Measurements from ENCODE around the gene CNST. TPM values are rescaled to one million over a fixed set of nuclear protein-coding genes. Genes with fewer than 3 reads are reported as not detected.
A peak's percentile ranks its signal among the peaks of the same experiment; 100 is the strongest.

The CNST gene
- polyA plus RNA-seq, 1 donor = 16.1 TPM

DNA sequence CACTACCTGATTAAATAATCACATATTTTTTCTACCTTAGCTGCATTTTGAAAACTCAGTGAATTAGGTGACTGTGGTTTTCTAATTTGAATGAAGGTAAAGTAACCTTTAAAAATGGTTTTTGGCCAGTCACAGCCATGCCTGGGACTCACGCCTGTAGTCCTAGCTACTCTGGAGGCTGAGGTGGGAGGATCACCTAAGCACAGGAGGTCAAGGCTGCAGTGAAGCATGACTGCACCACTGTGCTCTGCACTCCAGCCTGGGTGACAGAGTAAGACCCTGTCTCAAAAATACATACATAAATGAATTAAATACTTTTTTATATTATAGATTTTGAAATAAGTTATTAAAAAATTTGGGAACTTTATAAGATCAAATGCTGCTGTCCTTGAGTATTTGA lies 5.7 kb downstream of the CNST start:
- H3K4me1 ChIP-seq (ENCODE audit: control insufficient read depth, insufficient read depth, low read length) = no peaks in the 10 kb centered on the region
- H3K4me3 ChIP-seq (ENCODE audit: low read length) = no peak overlapping the region
- WGBS (ENCODE audit: insufficient coverage, low lambda C conversion rate) = no CpG with 5 or more reads among the region's 1 CpG
- no peak for DNase-seq
- no peaks in the 10 kb centered on the region for H3K9me3 ChIP-seq (ENCODE audit: control insufficient read depth, low read depth, low read length)
- H3K27ac ChIP-seq (ENCODE audit: low read length) = no peak overlapping the region
- no peaks in the 10 kb centered on the region for H3K36me3 ChIP-seq (ENCODE audit: control insufficient read depth, insufficient read depth, low read length)
- no peaks in the 10 kb centered on the region for H3K27me3 ChIP-seq (ENCODE audit: control insufficient read depth, insufficient read depth, low read length)

DNA sequence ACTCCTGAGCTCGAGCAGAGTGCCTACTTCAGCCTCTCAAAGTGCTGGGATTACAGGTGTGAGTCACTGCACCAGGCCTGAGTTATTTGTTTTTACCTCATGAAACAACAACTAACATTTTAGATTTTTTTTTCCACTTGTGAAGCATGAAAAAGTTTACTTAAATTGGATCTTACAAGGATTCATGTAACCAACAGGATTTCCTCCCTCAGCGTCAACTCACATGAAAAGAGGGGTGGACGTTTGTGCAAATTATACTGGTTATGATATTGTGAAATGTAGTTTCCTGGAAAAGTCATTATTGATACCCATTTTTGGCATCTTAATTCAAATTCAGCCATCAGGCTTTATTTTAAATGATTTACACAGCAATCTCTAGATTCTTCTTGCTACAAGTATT lies 6.5 kb downstream of the CNST start:
- Histone ChIP-seq H3K9me3 (ENCODE audit: control insufficient read depth, low read depth, low read length) (no peaks in the 10 kb centered on the region), H3K4me1 (ENCODE audit: control insufficient read depth, insufficient read depth, low read length) (no peaks in the 10 kb centered on the region), H3K4me3 (ENCODE audit: low read length) (no peak overlapping the region), H3K27me3 (ENCODE audit: control insufficient read depth, insufficient read depth, low read length) (no peaks in the 10 kb centered on the region), H3K36me3 (ENCODE audit: control insufficient read depth, insufficient read depth, low read length) (no peaks in the 10 kb centered on the region), H3K27ac (ENCODE audit: low read length) (no peak overlapping the region)
- no peak for DNase-seq
- WGBS (ENCODE audit: insufficient coverage, low lambda C conversion rate) = no CpG with 5 or more reads among the region's 3 CpGs

DNA sequence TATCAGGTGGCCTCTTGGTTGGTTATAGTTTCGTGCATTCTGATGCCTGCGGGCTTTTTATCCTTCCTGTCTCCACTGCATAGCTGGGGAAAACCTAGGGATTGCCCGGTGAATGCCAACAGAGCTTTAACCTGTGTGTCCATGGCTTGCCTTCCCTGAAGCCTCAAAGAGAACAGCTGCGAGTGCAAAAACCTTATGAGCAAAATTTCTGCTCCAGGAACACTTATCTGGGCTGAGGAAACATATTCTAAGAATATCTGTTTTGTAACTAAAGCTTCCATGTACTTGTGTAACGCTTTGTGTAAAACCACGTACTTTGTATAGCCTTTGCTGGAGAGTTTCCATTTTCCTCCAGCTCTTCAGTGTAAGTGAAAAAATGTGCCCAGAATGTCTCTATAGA lies 7.2 kb downstream of the CNST start:
- no peaks in the 10 kb centered on the region for H3K4me1 ChIP-seq (ENCODE audit: control insufficient read depth, insufficient read depth, low read length)
- no peaks in the 10 kb centered on the region for H3K36me3 ChIP-seq (ENCODE audit: control insufficient read depth, insufficient read depth, low read length)
- no peaks in the 10 kb centered on the region for H3K27me3 ChIP-seq (ENCODE audit: control insufficient read depth, insufficient read depth, low read length)
- no peak overlapping the region for H3K4me3 ChIP-seq (ENCODE audit: low read length)
- H3K27ac ChIP-seq (ENCODE audit: low read length) = no peak overlapping the region
- WGBS (ENCODE audit: insufficient coverage, low lambda C conversion rate) = 100% methylated on average over 2 of the region's 6 CpGs
- DNase-seq = no peak
- no peaks in the 10 kb centered on the region for H3K9me3 ChIP-seq (ENCODE audit: control insufficient read depth, low read depth, low read length)

DNA sequence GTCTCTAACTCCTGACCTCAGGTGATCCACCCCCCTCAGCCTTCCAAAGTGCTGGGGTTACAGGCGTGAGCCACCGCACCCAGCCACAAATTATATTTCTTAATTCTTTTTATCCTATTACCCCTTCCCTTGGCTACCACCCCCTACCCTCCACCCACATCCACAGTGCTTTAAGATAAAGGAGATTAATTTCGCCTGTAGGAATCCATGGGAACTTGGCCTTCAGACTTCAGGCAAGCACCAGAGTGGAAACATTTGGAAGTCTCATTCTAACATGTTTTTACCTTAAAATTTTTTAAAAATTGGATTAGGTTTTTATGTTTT lies 10.4 kb downstream of the CNST start:
- Histone ChIP-seq H3K27ac (ENCODE audit: low read length) (no peak overlapping the region), H3K4me3 (ENCODE audit: low read length) (no peak overlapping the region), H3K4me1 (ENCODE audit: control insufficient read depth, insufficient read depth, low read length) (no peaks in the 10 kb centered on the region), H3K9me3 (ENCODE audit: control insufficient read depth, low read depth, low read length) (no peaks in the 10 kb centered on the region), H3K27me3 (ENCODE audit: control insufficient read depth, insufficient read depth, low read length) (no peaks in the 10 kb centered on the region), H3K36me3 (ENCODE audit: control insufficient read depth, insufficient read depth, low read length) (no peaks in the 10 kb centered on the region)
- no peak for DNase-seq
- WGBS (ENCODE audit: insufficient coverage, low lambda C conversion rate) = 100% methylated on average over 1 of the region's 3 CpGs

DNA sequence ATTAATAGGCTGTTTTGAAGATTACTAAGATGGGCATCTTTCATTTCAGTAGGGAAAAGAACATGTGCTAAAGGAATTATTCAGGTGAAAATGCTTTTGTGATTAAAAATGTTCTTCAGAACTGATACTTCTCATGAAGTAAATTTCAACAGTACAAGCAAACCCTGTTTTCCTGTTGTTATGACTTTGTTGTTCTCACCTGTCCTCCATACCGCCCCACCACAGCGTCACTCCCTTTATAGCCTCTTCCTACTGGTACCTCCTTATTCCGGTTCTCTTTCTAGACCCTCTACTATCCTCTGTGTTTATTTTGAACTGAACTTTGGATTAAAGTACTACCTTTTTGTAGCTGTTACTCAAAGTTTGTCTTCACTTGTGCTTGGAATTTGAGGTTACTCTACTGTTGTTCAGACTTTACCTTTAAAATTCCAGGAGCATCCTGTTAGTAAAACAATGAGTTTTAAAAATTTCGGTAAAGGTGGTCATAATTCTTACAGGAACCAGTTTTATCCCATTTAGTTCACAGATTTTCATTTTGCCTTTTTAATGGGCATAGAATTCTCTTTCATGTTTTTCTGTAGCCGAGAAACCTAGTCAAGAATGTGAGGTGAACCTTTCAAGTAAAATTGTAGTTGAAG lies 10.9 kb downstream of the CNST start:
- Histone ChIP-seq H3K4me3 (ENCODE audit: low read length) (no peak overlapping the region), H3K36me3 (ENCODE audit: control insufficient read depth, insufficient read depth, low read length) (no peaks in the 10 kb centered on the region), H3K9me3 (ENCODE audit: control insufficient read depth, low read depth, low read length) (no peaks in the 10 kb centered on the region), H3K27ac (ENCODE audit: low read length) (no peak overlapping the region), H3K27me3 (ENCODE audit: control insufficient read depth, insufficient read depth, low read length) (no peaks in the 10 kb centered on the region), H3K4me1 (ENCODE audit: control insufficient read depth, insufficient read depth, low read length) (peaks cover 3% of the 10 kb centered on the region)
- no peak for DNase-seq
- 67% methylated on average over 3 of the region's 5 CpGs for WGBS (ENCODE audit: insufficient coverage, low lambda C conversion rate)

DNA sequence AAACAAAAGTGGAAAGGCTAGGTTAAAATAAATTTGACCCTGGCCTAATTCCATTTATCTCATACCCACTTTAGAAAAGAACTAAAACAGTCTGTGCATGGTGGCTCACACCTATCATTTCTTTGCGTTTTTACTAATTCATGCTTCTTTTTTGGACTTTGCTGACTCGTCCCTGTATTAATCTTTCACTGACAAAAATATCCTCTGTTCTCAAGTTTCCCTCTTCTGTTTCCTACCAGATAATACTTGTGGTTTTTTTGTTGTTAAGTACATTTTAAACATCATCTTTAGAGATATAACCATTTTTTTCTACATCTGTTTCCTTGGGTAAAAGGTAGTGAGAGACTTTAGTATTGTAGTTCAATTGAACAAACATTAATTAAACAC lies 11.5 kb downstream of the CNST start:
- no peaks in the 10 kb centered on the region for H3K36me3 ChIP-seq (ENCODE audit: control insufficient read depth, insufficient read depth, low read length)
- DNase-seq = no peak
- no peaks in the 10 kb centered on the region for H3K27me3 ChIP-seq (ENCODE audit: control insufficient read depth, insufficient read depth, low read length)
- no peaks in the 10 kb centered on the region for H3K9me3 ChIP-seq (ENCODE audit: control insufficient read depth, low read depth, low read length)
- no peak overlapping the region for H3K27ac ChIP-seq (ENCODE audit: low read length)
- no peak overlapping the region for H3K4me3 ChIP-seq (ENCODE audit: low read length)
- 94% methylated on average over 2 of the region's 2 CpGs for WGBS (ENCODE audit: insufficient coverage, low lambda C conversion rate)
- H3K4me1 ChIP-seq (ENCODE audit: control insufficient read depth, insufficient read depth, low read length) = peaks cover 5% of the 10 kb centered on the region

DNA sequence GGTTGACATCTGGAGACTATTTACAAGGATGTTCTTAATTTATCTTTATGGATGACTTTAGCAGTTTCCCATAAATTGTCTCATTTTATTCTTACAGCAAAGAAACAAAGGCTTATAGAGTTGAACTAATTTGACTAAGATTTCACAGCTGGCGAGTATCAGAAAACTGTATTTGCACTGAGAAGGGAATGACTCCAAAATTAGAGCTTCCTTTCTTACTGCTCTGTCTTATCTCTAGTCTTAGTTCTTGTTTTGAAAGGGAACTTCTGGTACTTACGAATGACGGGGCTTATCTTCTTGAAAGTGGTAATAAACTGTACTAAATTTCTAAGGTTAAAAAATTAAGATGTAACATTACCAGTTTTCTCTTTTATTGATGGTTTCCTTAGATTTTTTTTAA lies 13.6 kb downstream of the CNST start:
- H3K27ac ChIP-seq (ENCODE audit: low read length) = no peak overlapping the region
- no peak for DNase-seq
- no CpG with 5 or more reads among the region's 3 CpGs for WGBS (ENCODE audit: insufficient coverage, low lambda C conversion rate)
- no peaks in the 10 kb centered on the region for H3K27me3 ChIP-seq (ENCODE audit: control insufficient read depth, insufficient read depth, low read length)
- H3K4me1 ChIP-seq (ENCODE audit: control insufficient read depth, insufficient read depth, low read length) = peaks cover 11% of the 10 kb centered on the region
- no peak overlapping the region for H3K4me3 ChIP-seq (ENCODE audit: low read length)
- no peaks in the 10 kb centered on the region for H3K9me3 ChIP-seq (ENCODE audit: control insufficient read depth, low read depth, low read length)
- no peaks in the 10 kb centered on the region for H3K36me3 ChIP-seq (ENCODE audit: control insufficient read depth, insufficient read depth, low read length)

DNA sequence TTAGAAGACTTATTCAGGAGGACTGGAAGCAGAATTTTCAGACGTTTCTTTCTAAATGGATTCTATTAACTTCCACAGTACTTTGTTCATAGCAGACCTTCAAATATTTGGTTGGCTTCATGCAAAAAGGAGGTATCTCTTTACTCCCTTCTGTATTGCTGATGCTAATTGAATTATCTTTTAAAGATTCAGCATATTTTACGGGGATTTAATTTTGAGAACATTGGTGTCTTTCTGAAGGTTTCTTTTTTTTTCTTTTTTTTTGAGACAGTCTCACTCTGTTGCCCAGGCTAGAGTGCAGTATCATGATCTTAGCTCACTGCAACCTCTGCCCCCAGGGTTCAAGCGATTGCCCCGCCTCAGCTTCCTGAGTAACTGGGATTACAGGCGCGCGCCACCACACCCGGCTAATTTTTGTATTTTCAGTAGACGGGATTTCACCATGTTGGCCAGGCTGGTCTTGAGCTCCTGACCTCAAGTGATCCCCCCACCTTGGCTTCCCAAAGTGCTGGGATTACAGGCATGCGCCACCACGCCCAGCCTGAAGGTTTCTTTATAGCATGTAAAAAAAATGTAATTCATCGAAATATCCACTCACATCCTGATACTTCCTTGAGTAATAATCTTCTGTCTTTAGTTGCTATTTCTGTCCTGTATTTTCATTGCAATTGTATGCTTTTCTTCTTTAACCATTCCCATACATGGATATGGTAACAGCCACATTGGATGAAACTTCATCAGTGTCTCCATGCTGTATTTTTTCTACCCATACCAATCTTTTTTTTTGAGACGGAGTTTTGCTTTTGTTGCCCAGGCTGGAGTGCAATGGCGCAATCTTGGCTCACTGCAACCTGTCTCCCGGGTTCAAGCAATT lies 14.5 kb downstream of the CNST start:
- no peak for DNase-seq
- Histone ChIP-seq H3K4me3 (ENCODE audit: low read length) (no peak overlapping the region), H3K27ac (ENCODE audit: low read length) (no peak overlapping the region), H3K36me3 (ENCODE audit: control insufficient read depth, insufficient read depth, low read length) (no peaks in the 10 kb centered on the region), H3K9me3 (ENCODE audit: control insufficient read depth, low read depth, low read length) (no peaks in the 10 kb centered on the region), H3K27me3 (ENCODE audit: control insufficient read depth, insufficient read depth, low read length) (no peaks in the 10 kb centered on the region), H3K4me1 (ENCODE audit: control insufficient read depth, insufficient read depth, low read length) (peaks cover 11% of the 10 kb centered on the region)
- WGBS (ENCODE audit: insufficient coverage, low lambda C conversion rate) = 100% methylated on average over 4 of the region's 15 CpGs

DNA sequence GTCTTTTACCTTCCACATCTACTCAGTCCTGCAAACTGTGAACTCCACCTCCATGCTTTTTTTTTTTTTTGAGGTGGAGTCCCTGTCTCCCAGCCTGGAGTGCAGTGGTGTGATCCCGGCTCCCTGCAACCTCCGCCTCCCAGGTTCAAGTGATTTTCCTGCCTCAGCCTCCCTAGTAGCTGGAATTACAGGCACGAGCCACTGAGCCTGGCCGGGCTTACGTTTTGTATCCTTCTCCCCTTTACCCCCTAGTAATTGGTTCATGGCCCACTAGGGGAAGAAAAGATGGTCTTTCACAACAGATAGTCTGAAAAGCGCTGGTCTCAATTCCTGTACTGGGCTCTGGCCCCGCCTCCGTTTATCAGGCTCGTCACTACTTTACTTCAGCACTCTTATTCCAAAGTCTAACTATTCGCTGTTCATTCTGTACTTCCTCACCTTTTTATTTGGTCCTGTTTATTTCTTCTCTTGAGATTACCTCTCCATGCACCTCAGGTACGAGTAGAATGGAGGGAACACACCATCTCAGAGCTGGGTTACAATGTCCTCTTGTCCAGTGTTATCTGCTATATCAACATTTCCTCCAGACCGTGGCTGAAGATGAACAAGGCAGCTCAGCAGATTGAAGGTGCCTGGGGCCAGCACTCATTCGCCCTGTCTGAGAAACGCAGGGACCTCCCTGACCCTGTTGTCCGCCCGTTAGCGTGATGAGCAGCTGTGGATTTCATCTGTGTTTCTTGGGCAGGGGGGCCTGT lies 16.2 kb downstream of the CNST start:
- peak overlapping the region; percentile 16 for H3K4me3 ChIP-seq (ENCODE audit: low read length)

DNA sequence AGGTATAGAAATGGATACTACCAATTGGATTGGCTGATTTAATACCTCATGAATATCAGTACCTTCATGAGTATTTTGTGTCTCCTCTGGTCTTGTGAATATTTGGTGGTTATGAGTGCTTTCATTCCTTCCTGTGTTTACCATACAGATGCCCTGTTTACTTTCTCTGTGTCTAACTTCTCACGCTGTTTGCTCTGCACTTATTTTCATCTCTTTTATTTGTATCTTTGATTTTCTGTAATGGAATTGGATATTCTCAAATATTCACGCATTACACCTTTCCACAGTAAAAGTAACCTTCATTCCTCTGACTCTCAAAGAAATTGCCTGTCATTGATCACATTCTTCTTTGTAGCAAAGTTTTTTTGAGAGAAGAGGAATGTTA lies 16.8 kb downstream of the CNST start:
- Histone ChIP-seq H3K4me1 (ENCODE audit: control insufficient read depth, insufficient read depth, low read length) (peaks cover 11% of the 10 kb centered on the region), H3K4me3 (ENCODE audit: low read length) (no peak overlapping the region), H3K9me3 (ENCODE audit: control insufficient read depth, low read depth, low read length) (no peaks in the 10 kb centered on the region), H3K27ac (ENCODE audit: low read length) (peak overlapping the region; percentile 53), H3K36me3 (ENCODE audit: control insufficient read depth, insufficient read depth, low read length) (no peaks in the 10 kb centered on the region), H3K27me3 (ENCODE audit: control insufficient read depth, insufficient read depth, low read length) (no peaks in the 10 kb centered on the region)
- no peak for DNase-seq
- 73% methylated on average over 2 of the region's 2 CpGs for WGBS (ENCODE audit: insufficient coverage, low lambda C conversion rate)

More for the DNA sequence above, 16.2 kb downstream of the CNST start:
- peak; percentile 46 to 84 for DNase-seq
- Histone ChIP-seq H3K4me1 (ENCODE audit: control insufficient read depth, insufficient read depth, low read length) (peaks cover 11% of the 10 kb centered on the region), H3K36me3 (ENCODE audit: control insufficient read depth, insufficient read depth, low read length) (no peaks in the 10 kb centered on the region), H3K27me3 (ENCODE audit: control insufficient read depth, insufficient read depth, low read length) (no peaks in the 10 kb centered on the region), H3K27ac (ENCODE audit: low read length) (peak overlapping the region; percentile 53), H3K9me3 (ENCODE audit: control insufficient read depth, low read depth, low read length) (no peaks in the 10 kb centered on the region)
- 6% methylated on average over 3 of the region's 17 CpGs for WGBS (ENCODE audit: insufficient coverage, low lambda C conversion rate)
